ENCODE data around the gene MUC4.

Gene MUC4

DNA sequence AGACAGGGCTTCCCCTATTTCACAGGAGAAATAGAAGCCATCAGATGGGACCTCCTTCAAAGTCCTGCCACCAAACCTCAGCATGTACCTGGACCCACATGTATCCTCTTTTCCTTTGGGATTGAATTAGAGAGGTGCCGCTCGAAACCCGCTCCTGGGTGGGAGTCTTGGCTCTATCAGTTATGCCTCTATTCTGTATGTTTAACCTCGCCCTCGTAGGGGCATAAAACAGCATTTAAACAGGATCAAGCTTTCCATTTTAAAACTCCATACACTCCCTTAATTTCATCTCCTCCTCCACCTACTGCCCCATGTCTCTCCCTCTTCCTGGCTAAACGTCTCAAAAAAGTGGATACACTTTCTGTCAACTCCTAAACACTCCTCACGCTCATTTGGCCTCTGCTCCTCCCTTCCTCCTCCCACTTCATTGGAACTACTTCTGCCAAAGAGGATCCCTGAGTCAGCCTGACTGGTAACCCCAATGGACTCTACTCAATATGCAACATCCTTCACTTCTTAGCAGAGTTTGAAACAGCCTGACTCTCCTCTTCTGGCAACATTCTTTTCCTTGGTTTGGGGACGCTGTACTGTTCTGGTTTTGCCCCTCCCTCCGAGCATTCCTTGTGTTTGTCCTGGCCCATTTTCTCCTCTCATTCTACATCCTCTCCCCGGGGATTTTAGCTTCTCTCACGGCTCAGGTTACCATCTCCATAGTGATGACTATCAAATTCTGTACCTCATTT, 114.0 kb downstream of the MUC4 start:
- FAIRE-seq: no peak
